Osteoblast (primary cell): ENCODE results near the gene PKP3. TPM values are rescaled to one million over a fixed set of nuclear protein-coding genes. Genes with fewer than 3 reads are reported as not detected.
"Not testable (repeated sequence)": the region's sequence is repeated elsewhere in the genome, so short reads cannot be mapped to it uniquely, and the experiment has no call there.

Experiments used
- DNase-seq: peaks from one replicate; pipeline ENCODE4 v3.0.0; 2011; ENCODE audit warnings: low spot score, mixed read lengths; ENCODE audit not compliant: insufficient read length; ENCODE audit errors: missing footprints
- H2AFZ ChIP-seq: 2 replicates; pipeline ENCODE4 v1.6.0; 2011; ENCODE audit warnings: mild to moderate bottlenecking, low read length
- H3K27ac ChIP-seq: 2 replicates; pipeline ENCODE4 v1.5.1; 2011; ENCODE audit warnings: mild to moderate bottlenecking, low read depth, low read length, moderate library complexity
- H3K27me3 ChIP-seq: 2 replicates; pipeline ENCODE4 v1.6.0; 2012; ENCODE audit warnings: mild to moderate bottlenecking, control low read depth, inconsistent platforms, low read length, moderate library complexity; ENCODE audit not compliant: insufficient read depth
- H3K36me3 ChIP-seq: 2 replicates; pipeline ENCODE4 v1.5.1; 2011; ENCODE audit warnings: mild to moderate bottlenecking, low read length, control low read depth, moderate library complexity; ENCODE audit not compliant: insufficient read depth
- H3K4me1 ChIP-seq: 2 replicates; pipeline ENCODE4 v1.5.1; 2011; ENCODE audit warnings: mild to moderate bottlenecking, low read length, control low read depth, moderate library complexity; ENCODE audit not compliant: insufficient read depth
- H3K4me2 ChIP-seq: 2 replicates; pipeline ENCODE4 v1.6.0; 2011; ENCODE audit warnings: mild to moderate bottlenecking, low read length; ENCODE audit not compliant: insufficient read depth
- H3K4me3 ChIP-seq: fragments of 200-600 bp; sonication (generic); 3 replicates; pipeline ENCODE4 v1.5.1; 2012; ENCODE audit warnings: mild to moderate bottlenecking, low read length, inconsistent platforms; ENCODE audit not compliant: insufficient read depth
- H3K79me2 ChIP-seq: 2 replicates; pipeline ENCODE4 v1.6.0; 2012; ENCODE audit warnings: mild to moderate bottlenecking, low read length, control low read depth, inconsistent platforms; ENCODE audit not compliant: insufficient read depth
- H3K9me3 ChIP-seq: 2 replicates; pipeline ENCODE4 v1.5.1; 2011; ENCODE audit warnings: low read depth, low read length, control low read depth
- H4K20me1 ChIP-seq: 2 replicates; pipeline ENCODE4 v1.6.0; 2012; ENCODE audit warnings: mild to moderate bottlenecking, low read length, control low read depth; ENCODE audit not compliant: insufficient read depth
- CTCF ChIP-seq: IDR thresholded peaks from 2 replicates; pipeline ENCODE4 v1.5.1; 2011; ENCODE audit warnings: mild to moderate bottlenecking, low read depth, low read length, moderate library complexity; ENCODE audit errors: extremely low read depth
- total RNA-seq: library from RNA; depleted of rRNA; stranded (reverse); fragments of >200 nt; gene quantifications from 2 replicates; pipeline ENCODE4 v1.2.3, GENCODE V29; 2012

Gene PKP3
- total RNA-seq, 1 donor, result 2.5 TPM

- Histone ChIP-seq H3K4me2 (no peak overlapping the region), H3K4me3 (no peak overlapping the region), H3K36me3 (no peaks in the 10 kb centered on the region), H3K27ac (no peak overlapping the region), H2AFZ (no peak overlapping the region), H3K4me1 (no peaks in the 10 kb centered on the region), H3K27me3 (peaks cover 23% of the 10 kb centered on the region), H3K79me2 (no peaks in the 10 kb centered on the region), H3K9me3 (no peaks in the 10 kb centered on the region), H4K20me1 (no peaks in the 10 kb centered on the region)
- TF ChIP-seq CTCF, result no peak
- no peak for DNase-seq
These were observed 26.9 kb downstream of the PKP3 start for GRCh38 chr11:420911-421321.

- Histone ChIP-seq H3K79me2 (no peaks in the 10 kb centered on the region), H3K4me3 (no peak overlapping the region), H3K4me1 (no peaks in the 10 kb centered on the region), H3K27ac (no peak overlapping the region), H4K20me1 (no peaks in the 10 kb centered on the region), H3K9me3 (no peaks in the 10 kb centered on the region), H3K27me3 (peaks cover 23% of the 10 kb centered on the region), H3K36me3 (no peaks in the 10 kb centered on the region), H2AFZ (no peak overlapping the region), H3K4me2 (no peak overlapping the region)
- TF ChIP-seq CTCF, result no peak
- no peak for DNase-seq
These were observed 28.2 kb downstream of the PKP3 start for GRCh38 chr11:422249-422656.

- no peak overlapping the region for H2AFZ ChIP-seq
- H3K27me3 ChIP-seq, result peaks cover 11% of the 10 kb centered on the region
- no peaks in the 10 kb centered on the region for H4K20me1 ChIP-seq
- no peak for TF ChIP-seq CTCF
- no peak for DNase-seq
- H3K4me1 ChIP-seq, result no peaks in the 10 kb centered on the region
- H3K4me2 ChIP-seq, result no peak overlapping the region
- no peaks in the 10 kb centered on the region for H3K36me3 ChIP-seq
- H3K79me2 ChIP-seq, result no peaks in the 10 kb centered on the region
- H3K4me3 ChIP-seq, result no peak overlapping the region
- no peak overlapping the region for H3K27ac ChIP-seq
- H3K9me3 ChIP-seq, result no peaks in the 10 kb centered on the region
These were observed 30.2 kb downstream of the PKP3 start for GRCh38 chr11:424232-424631.

- H3K27me3 ChIP-seq, H3K79me2 ChIP-seq, DNase-seq: not testable (repeated sequence)
These were observed 30.8 kb downstream of the PKP3 start for GRCh38 chr11:424766-425165.

More at GRCh38 chr11:424766-425165, 30.8 kb downstream of the PKP3 start:
- H3K27ac ChIP-seq, H4K20me1 ChIP-seq, H3K9me3 ChIP-seq, H3K4me3 ChIP-seq, H3K4me2 ChIP-seq, H3K4me1 ChIP-seq, H2AFZ ChIP-seq, H3K36me3 ChIP-seq: not testable (repeated sequence)
